Measurements from ENCODE around the gene GLI3.
A peak's percentile ranks its signal among the peaks of the same experiment; 100 is the strongest.

GLI3 gene

DNA sequence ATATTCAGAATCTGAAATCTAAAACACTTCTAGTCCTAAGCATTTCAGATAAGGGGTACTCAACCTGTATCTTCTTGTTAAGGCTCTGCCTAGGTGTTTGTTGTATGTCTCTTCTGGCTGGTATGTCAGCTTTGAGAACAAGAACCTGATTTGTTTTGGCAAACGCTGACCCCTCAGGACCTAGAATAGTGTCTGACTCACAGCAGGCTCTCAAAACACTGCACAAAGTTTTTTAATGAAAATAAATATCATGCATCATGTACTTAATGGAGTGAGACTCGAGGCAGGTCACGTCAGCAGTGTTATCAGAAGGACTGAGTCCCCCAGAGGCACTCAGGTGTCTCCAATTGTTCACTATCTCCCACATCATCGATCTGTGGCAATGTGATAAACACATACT, 99.1 kb downstream of the GLI3 start:
- H3K36me3 Mint-ChIP-seq (ENCODE audit: low read depth): peaks cover 60% of the 10 kb centered on the region
- H3K27ac Mint-ChIP-seq: peak overlapping the region; percentile 85
- no peaks in the 10 kb centered on the region for H3K27me3 Mint-ChIP-seq (ENCODE audit: low read depth, poor library complexity)
- peaks cover 1% of the 10 kb centered on the region for H3K9me3 Mint-ChIP-seq
- peaks cover 89% of the 10 kb centered on the region for H3K4me1 Mint-ChIP-seq
- no peak for DNase-seq
- TF ChIP-seq, protein P1, sequence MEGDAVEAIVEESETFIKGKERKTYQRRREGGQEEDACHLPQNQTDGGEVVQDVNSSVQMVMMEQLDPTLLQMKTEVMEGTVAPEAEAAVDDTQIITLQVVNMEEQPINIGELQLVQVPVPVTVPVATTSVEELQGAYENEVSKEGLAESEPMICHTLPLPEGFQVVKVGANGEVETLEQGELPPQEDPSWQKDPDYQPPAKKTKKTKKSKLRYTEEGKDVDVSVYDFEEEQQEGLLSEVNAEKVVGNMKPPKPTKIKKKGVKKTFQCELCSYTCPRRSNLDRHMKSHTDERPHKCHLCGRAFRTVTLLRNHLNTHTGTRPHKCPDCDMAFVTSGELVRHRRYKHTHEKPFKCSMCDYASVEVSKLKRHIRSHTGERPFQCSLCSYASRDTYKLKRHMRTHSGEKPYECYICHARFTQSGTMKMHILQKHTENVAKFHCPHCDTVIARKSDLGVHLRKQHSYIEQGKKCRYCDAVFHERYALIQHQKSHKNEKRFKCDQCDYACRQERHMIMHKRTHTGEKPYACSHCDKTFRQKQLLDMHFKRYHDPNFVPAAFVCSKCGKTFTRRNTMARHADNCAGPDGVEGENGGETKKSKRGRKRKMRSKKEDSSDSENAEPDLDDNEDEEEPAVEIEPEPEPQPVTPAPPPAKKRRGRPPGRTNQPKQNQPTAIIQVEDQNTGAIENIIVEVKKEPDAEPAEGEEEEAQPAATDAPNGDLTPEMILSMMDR (IDR thresholded peaks at IDR 0.05): no peak
- H3K4me3 Mint-ChIP-seq: no peak overlapping the region

DNA sequence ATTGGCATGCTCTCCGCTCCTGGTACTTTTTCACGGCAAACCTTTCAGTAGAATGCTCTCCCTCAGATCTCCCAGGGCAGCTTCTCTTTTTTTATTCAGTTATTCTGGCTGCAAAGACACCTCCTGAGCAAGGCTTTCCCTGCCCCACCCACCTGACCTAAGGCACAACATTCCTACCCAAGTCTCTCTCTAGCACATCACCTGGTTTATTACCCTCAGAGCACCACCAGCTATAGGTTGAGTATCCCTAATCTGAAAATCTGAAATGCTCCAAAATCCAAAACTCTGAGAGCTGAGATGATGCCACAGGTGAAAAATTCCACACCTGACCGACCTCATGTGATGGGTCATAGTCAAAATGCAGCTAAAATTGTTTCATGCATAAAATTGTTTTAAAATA, 99.6 kb downstream of the GLI3 start:
- Mint-ChIP-seq H3K9me3 (peaks cover 6% of the 10 kb centered on the region), H3K27me3 (ENCODE audit: low read depth, poor library complexity) (no peaks in the 10 kb centered on the region), H3K4me1 (peaks cover 89% of the 10 kb centered on the region), H3K27ac (peak overlapping the region; percentile 36), H3K36me3 (ENCODE audit: low read depth) (peaks cover 63% of the 10 kb centered on the region), H3K4me3 (no peak overlapping the region)
- TF ChIP-seq, protein P1 (IDR thresholded peaks at IDR 0.05): no peak
- DNase-seq: no peak

DNA sequence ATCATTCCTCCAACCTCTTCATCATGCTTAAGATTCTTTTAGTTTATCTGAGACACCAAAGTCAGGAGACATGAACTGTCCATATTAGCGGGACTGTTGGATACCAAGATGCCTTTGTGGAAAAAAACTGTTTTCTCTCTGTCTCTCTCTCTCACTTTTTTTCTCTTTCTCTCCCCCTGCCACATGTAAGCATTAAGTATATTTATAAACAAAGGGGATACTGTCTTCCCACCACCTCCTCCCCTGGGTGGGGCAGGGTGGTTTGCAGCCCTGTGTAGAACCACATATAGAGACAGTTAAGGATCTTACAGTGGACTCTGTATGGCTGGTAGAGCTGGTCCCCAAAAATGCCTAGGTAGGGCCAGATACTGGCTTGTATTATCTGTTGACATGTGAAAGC, 101.3 kb downstream of the GLI3 start:
- no peak overlapping the region for H3K4me3 Mint-ChIP-seq
- H3K9me3 Mint-ChIP-seq: peaks cover 21% of the 10 kb centered on the region
- DNase-seq: no peak
- H3K27me3 Mint-ChIP-seq (ENCODE audit: low read depth, poor library complexity): no peaks in the 10 kb centered on the region
- peaks cover 72% of the 10 kb centered on the region for H3K4me1 Mint-ChIP-seq
- peaks cover 63% of the 10 kb centered on the region for H3K36me3 Mint-ChIP-seq (ENCODE audit: low read depth)
- TF ChIP-seq, protein P1 (IDR thresholded peaks at IDR 0.05): no peak
- H3K27ac Mint-ChIP-seq: peak overlapping the region; percentile 68

DNA sequence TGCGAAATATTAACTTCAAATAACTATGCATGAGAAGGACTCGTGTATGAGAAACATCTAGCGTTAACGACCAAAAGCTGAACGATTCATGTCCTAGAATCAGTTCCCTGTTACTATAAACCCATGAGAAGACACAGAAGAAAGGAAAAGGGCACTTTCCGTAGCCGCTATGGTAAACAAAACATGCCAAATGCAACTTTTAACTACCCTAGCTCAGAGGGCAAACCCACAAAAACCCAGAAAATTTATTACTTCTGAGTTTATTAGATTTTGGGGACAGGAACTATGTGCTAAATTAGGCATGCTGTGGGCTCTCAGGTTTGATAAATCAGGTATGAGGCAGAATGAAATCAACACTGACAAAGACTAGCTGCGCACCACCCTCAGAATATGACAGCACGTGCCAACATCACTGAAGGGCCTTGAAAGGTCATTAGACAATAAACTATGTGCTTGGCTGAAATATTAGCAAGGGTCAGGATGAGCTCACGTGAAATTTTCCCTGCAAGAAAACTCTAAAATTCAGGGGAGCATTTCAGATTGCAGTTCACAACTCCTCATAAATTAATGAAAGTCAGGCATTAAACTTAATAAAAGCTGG, 102.6 kb downstream of the GLI3 start:
- TF ChIP-seq, protein P1 (IDR thresholded peaks at IDR 0.05): no peak
- DNase-seq: no peak
- Mint-ChIP-seq H3K9me3 (peaks cover 30% of the 10 kb centered on the region), H3K36me3 (ENCODE audit: low read depth) (peaks cover 64% of the 10 kb centered on the region), H3K4me3 (no peak overlapping the region), H3K27me3 (ENCODE audit: low read depth, poor library complexity) (no peaks in the 10 kb centered on the region), H3K27ac (peak overlapping the region; percentile 78), H3K4me1 (peaks cover 66% of the 10 kb centered on the region)

DNA sequence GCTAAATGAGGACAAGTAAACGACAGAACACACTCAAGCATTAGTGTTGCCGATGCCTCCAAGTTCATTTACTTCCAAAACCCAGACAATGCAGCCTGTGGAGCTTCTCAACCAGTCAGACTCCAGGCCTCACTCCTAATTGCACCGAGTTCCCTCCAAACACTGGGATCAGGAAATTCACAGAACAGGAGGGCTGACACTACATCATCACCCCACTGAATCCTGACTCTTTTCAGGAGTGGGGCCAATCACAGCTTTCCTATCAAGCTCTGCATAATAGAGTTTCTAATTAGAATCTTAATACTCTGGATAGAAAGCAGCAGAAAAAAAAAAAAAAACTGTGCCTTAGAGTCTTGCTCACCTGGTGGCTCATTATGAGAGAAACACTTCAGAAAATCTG, 103.7 kb downstream of the GLI3 start:
- Mint-ChIP-seq H3K9me3 (peaks cover 30% of the 10 kb centered on the region), H3K4me1 (peaks cover 55% of the 10 kb centered on the region), H3K27me3 (ENCODE audit: low read depth, poor library complexity) (no peaks in the 10 kb centered on the region), H3K4me3 (no peak overlapping the region), H3K36me3 (ENCODE audit: low read depth) (peaks cover 66% of the 10 kb centered on the region), H3K27ac (peak overlapping the region; percentile 89)
- TF ChIP-seq, protein P1 (IDR thresholded peaks at IDR 0.05): no peak
- DNase-seq: no peak

DNA sequence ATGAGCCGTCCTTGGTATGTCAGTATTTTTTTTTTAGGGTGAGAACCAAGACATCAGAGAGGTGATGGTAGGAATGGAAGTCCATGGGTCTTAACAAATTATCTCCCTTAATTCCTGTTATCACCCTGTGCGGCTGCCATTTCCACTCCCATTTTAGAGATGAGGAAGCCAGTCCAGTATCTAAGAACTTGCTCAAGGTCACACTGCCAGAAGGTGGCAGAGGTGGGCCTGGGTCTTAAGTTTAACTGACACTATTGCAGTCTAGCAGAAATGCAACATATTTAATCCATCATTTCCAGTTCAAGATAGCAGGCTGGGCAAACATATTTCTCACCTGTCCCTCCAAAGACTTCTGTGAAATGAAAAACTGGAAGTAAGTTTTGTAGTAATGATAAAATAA, 108.3 kb downstream of the GLI3 start:
- peaks cover 75% of the 10 kb centered on the region for H3K36me3 Mint-ChIP-seq (ENCODE audit: low read depth)
- peak overlapping the region; percentile 50 for H3K27ac Mint-ChIP-seq
- TF ChIP-seq, protein P1 (IDR thresholded peaks at IDR 0.05): no peak
- peaks cover 30% of the 10 kb centered on the region for H3K9me3 Mint-ChIP-seq
- no peaks in the 10 kb centered on the region for H3K27me3 Mint-ChIP-seq (ENCODE audit: low read depth, poor library complexity)
- no peak for DNase-seq
- H3K4me3 Mint-ChIP-seq: no peak overlapping the region
- peaks cover 51% of the 10 kb centered on the region for H3K4me1 Mint-ChIP-seq
